Smooth muscle cell of the brain vasculature (primary cell): Measurements from ENCODE around the gene TRABD2B.

ENCODE experiments used
- DNase-seq: peaks from one replicate; pipeline ENCODE4 v3.0.0-alpha.2; 2012; ENCODE audit warnings: low read depth, low spot score

The TRABD2B gene

GRCh38 chr1:47881505-47882442, 115.4 kb downstream of the TRABD2B start:
- DNase-seq: peak; percentile 61

DNA sequence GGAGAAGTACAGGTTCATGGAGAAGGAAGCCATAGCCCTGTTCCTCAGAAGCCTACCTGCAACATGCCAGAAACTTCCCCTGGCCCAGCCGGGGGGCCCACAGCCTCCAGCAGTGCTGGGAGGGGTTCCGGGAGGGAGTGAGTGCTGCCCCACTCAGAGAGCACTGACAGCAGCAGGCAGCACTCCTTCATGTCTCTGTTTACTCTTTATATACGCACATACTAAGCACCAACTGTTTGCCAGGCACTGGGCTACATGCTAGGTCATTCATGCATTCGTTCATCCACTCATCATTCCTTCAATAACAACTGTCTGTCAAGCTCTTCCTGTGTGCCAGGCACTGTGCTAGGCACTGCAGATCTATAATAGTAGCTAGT, 120.6 kb downstream of the TRABD2B start:
- DNase-seq: no peak

GRCh38 chr1:47875831-47876586, 121.2 kb downstream of the TRABD2B start:
- no peak for DNase-seq

GRCh38 chr1:47875036-47875435, 122.1 kb downstream of the TRABD2B start:
- DNase-seq: no peak

DNA sequence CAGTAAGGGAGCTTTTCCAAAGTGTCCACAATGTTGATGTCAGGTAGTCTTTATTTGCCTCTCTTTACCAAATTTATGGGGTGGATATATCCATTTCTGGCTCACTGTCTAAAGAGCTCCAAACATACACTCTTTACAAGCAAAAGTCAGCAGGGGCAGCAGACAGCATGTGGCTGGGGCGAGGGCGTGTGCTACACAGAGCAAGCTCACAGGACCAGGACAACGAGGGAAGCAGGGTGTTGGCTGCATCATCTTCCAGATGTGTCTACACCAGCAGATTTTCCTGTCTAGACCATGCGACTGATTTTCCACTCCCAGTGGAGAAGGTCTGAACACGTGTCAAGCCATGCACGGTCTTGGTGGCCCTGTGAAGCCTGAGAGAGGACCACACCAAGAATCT, 123.8 kb downstream of the TRABD2B start:
- DNase-seq: no peak

GRCh38 chr1:47872886-47873285, 124.3 kb downstream of the TRABD2B start:
- no peak for DNase-seq

DNA sequence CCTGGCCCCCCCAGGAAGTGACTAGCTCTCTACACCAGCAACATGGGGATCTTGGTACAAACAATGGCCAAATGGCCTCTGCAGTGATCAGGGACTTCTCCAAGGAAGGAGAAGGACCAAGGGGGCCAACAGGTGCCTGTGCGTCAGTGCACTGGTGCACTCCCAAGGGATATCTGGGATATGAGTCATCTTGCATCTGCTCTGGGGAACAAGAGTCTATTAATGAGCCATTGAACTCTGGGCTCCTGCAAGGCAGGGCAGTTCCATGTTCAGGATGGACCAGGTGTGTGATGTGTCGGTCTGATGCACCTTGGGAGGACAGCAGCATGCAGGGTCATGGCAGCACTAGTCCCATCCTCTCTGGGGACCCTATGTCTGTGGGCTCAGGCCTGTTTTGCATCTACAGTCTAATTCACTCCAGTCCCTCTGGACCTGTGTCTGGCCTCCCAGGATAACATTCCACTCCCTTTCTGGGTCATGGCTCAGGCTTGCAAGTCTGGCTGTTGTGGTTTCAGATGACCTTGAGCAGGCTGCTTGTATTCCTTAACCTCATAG, 125.3 kb downstream of the TRABD2B start:
- no peak for DNase-seq

- no peak for DNase-seq
Observed at GRCh38 chr1:47870946-47871676, 126.1 kb downstream of the TRABD2B start.

DNA sequence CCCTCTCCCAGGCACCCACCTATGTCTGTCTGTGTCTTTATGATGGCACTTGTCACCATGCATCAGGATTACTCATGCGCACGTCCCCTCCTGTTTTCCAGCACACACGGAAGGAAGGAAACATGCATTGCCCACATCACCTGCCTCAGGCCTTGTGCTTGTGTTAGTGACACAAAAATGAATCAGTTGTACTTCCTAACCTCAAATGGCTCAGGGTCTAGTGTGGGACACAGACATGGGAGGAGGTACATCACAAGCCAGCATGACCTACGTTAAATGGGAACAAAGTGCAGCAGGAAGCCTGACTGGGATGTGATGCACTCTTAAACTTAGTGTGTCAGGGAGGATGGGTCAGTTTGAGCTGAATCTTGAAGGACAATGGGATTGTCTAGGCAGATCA, 126.7 kb downstream of the TRABD2B start:
- DNase-seq: no peak

GRCh38 chr1:47868348-47868676, 128.9 kb downstream of the TRABD2B start:
- DNase-seq: no peak

DNA sequence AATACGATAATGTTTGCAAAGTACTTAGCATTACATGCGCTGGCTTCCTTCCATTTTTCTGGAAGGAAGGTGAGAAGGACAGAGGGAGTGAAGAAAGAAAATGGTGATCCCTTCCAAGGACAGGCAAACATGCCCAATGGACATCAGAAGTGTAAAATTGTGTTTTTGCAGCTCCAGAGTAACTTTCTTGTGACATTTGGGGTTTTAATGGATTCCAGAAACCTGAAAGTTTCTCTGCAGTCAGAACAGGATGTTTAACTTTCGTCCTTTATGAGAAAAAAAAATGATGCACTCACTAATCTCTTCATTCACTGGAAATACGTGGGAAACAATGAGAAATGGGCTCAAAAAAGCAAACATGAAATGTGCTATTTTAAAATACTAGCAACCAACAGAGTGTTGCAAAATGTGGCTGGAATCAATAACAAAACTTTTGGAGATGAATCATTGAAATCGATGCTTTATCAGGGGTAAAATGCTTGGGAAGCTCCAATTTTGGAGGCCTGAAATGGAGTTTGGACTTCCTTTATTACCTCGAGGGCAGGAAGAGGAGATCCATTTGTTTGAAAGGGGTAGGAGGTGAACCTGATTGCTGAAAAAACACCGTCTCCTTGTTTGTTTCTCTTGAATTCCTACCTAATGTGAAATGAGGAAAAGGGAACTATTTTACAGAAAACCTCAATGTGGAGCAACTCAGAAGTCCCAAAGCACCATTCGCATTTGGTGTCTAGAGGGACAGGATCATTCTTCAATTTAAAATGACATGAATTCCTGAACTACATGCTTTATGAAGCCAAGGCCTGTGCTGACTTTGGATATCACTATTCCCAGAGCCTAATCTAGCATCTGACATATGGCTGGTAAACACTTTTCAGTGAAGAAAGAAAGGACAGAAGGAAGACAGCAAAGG, 129.5 kb downstream of the TRABD2B start:
- no peak for DNase-seq

- DNase-seq: no peak
Observed at GRCh38 chr1:47866601-47867437, 130.4 kb downstream of the TRABD2B start.

DNA sequence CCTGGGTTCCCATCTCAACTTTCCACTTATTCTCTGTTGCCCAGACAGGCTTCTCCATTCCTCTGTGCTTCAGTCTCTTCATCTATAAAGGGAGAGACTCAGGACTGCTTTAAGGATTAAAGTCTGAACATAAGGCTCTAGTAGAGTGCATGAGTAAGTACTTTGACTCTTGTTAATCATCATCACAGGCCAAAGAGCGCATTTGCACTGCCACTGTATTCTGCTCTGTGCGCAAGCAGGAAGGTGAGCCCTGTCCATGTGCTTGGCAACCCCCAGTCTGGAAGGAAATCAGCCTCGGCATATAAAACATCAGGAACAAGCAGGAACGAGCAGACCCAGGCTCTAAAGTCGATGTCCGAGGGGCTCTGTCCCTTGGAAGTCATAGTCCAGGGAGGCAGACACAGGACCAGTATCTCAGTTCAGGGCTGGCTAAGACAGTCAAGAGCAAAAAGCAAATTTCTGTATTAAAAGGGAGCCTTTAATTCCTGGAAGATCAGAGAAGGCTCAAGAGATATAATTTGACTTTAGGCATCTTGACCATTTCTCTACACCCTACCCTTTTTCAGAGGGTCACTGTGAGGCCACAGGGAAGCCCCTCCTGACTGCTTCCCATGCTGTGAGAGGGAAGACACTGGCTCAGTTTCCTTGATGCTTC, 131.2 kb downstream of the TRABD2B start:
- no peak for DNase-seq

- DNase-seq: no peak
Observed at GRCh38 chr1:47859092-47859743, 138.0 kb downstream of the TRABD2B start.

GRCh38 chr1:47856996-47857395, 140.2 kb downstream of the TRABD2B start:
- DNase-seq: no peak

DNA sequence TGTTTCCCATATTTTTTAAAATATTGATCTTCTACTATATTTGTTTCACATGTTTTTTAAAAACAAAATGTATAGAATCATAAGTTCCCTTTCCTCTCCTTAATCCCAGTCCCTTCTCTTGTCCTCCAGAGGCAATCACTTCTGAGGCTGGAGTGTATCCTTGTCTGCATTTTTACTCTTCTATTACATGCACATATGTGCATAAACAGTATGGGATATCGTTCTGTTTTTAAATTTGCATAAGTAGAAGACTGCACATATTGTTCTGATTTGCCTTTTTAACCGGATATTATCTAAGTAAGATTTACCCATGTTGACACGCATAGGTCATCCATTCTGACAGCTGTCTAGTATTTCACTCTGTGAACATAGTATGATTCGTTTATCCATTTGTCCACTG, 142.0 kb downstream of the TRABD2B start:
- DNase-seq: no peak

DNA sequence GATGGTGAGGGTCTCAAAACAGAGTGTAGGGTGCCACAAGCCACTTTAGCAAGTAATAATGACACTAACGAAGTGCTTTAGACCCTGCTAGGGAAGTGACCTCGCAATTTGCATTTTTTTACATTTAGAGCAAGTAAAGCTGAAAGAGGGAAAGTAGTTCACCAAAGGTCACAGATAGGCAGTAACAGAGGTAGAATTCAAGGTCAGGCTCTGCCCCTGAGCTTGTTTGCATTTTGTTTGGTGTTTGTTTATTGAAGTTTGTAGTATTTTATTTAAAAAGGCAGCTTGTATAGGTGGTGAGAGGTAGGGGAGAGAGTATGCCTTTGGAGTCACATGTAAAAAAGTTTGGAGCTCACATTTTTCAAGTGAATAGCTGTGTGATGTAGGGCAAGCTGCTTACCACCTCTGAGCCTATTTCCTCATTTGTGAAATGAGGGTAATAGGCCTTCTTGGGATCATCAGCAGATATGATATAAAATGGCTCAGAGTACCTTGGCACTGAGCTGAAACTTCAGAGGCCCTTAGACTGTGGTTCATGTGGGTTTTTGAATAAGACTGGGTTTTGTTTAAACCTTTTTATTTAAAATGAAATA, 142.5 kb downstream of the TRABD2B start:
- DNase-seq: no peak

GRCh38 chr1:47853852-47854251, 143.3 kb downstream of the TRABD2B start:
- DNase-seq: no peak

DNA sequence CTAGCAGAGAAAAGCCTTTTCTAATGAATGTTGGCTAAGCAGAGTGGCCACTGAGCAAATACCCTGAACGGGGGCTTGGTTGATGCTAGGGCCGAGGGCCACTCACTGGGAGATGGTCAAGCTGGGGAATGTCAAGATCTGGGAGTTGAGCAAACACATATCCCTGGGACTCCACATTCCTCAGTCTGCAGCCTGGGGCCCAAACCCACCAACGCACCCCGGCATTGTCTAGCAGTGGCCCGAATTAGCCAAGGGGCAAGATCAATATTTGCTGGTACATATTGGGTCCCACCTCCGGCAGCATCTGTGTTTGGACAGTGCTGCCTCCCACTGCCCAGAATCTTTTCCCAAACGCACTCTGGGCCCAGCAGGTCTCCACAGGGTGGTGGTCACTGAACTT, 144.1 kb downstream of the TRABD2B start:
- no peak for DNase-seq
